Trophoblast cell (in vitro differentiated cells and primary cell): ENCODE measurements around the gene SF3A2.

Experiments used
- DNase-seq, 2 donors: peaks; one replicate each; pipeline ENCODE4 v3.0.0-alpha.2; 2016
- H2AFZ ChIP-seq: 2 replicates; pipeline ENCODE4 v1.6.1; 2013; ENCODE audit warnings: low read length, moderate library complexity, mild to moderate bottlenecking; ENCODE audit not compliant: insufficient read depth, poor library complexity
- H2AK5ac ChIP-seq: 2 replicates; pipeline ENCODE4 v1.6.1; 2013; ENCODE audit warnings: mild to moderate bottlenecking, low read length
- H2BK120ac ChIP-seq: 2 replicates; pipeline ENCODE4 v1.6.1; 2013; ENCODE audit warnings: low read length, mild to moderate bottlenecking, moderate library complexity; ENCODE audit not compliant: insufficient read depth, poor library complexity
- H2BK12ac ChIP-seq: 2 replicates; pipeline ENCODE4 v1.6.1; 2013; ENCODE audit warnings: mild to moderate bottlenecking, low read length, moderate library complexity
- H2BK5ac ChIP-seq: 2 replicates; pipeline ENCODE4 v1.6.1; 2013; ENCODE audit warnings: low read length, low read depth, moderate library complexity, mild to moderate bottlenecking; ENCODE audit not compliant: poor library complexity
- H3K14ac ChIP-seq: 2 replicates; pipeline ENCODE4 v1.6.1; 2013; ENCODE audit warnings: mild to moderate bottlenecking, low read length
- H3K18ac ChIP-seq: 2 replicates; pipeline ENCODE4 v1.6.1; 2013; ENCODE audit warnings: mild to moderate bottlenecking, low read length
- H3K23ac ChIP-seq: 2 replicates; pipeline ENCODE4 v1.6.1; 2013; ENCODE audit warnings: low read length
- H3K27ac ChIP-seq: 2 replicates; pipeline ENCODE4 v1.5.1; 2013; ENCODE audit warnings: low read depth, mild to moderate bottlenecking, inconsistent platforms, low read length, moderate library complexity
- H3K27me3 ChIP-seq: 2 replicates; pipeline ENCODE4 v1.6.1; 2013; ENCODE audit warnings: inconsistent platforms, mild to moderate bottlenecking, low read length, moderate library complexity; ENCODE audit not compliant: insufficient read depth
- H3K36me3 ChIP-seq, 2 experiments: 1 replicate in 1 of 2; 2 replicates in 1 of 2; pipeline ENCODE4 v1.6.1; 2013; ENCODE audit warnings: low read length in 2 of 2, mild to moderate bottlenecking in 2 of 2, moderate library complexity in 1 of 2; ENCODE audit not compliant: insufficient read depth in 2 of 2, control insufficient read depth in 1 of 2
- H3K4ac ChIP-seq: 2 replicates; pipeline ENCODE4 v1.6.1; 2013; ENCODE audit warnings: low read depth, mild to moderate bottlenecking, low read length, moderate library complexity
- H3K4me1 ChIP-seq, 2 experiments: 1 replicate in 1 of 2; 2 replicates in 1 of 2; pipeline ENCODE4 v1.6.1; 2013; ENCODE audit warnings: low read length in 2 of 2, mild to moderate bottlenecking in 2 of 2, moderate library complexity in 1 of 2; ENCODE audit not compliant: insufficient read depth in 2 of 2, control insufficient read depth in 1 of 2
- H3K4me2 ChIP-seq: 2 replicates; pipeline ENCODE4 v1.6.1; 2013; ENCODE audit warnings: inconsistent platforms, mild to moderate bottlenecking, low read length, moderate library complexity
- H3K4me3 ChIP-seq: 2 replicates; pipeline ENCODE4 v1.5.1; 2013; ENCODE audit warnings: mild to moderate bottlenecking, low read depth, low read length, inconsistent platforms
- H3K79me1 ChIP-seq: one replicate; pipeline ENCODE4 v1.6.1; 2013; ENCODE audit warnings: low read length
- H3K79me2 ChIP-seq: 2 replicates; pipeline ENCODE4 v1.6.1; 2013; ENCODE audit warnings: low read length, mild to moderate bottlenecking; ENCODE audit not compliant: control insufficient read depth, insufficient read depth, poor library complexity
- H3K9ac ChIP-seq: 2 replicates; pipeline ENCODE4 v1.6.1; 2013; ENCODE audit warnings: mild to moderate bottlenecking, low read length
- H3K9me3 ChIP-seq: 2 replicates; pipeline ENCODE4 v1.6.1; 2013; ENCODE audit warnings: low read depth, mild to moderate bottlenecking, control low read depth, inconsistent platforms, low read length; ENCODE audit not compliant: insufficient read depth
- H4K12ac ChIP-seq: 2 replicates; pipeline ENCODE4 v1.6.1; 2013; ENCODE audit warnings: low read depth, mild to moderate bottlenecking, low read length, moderate library complexity
- H4K8ac ChIP-seq: 2 replicates; pipeline ENCODE4 v1.6.1; 2013; ENCODE audit warnings: low read depth, mild to moderate bottlenecking, low read length, moderate library complexity
- H4K91ac ChIP-seq: one replicate; pipeline ENCODE4 v1.6.1; 2013; ENCODE audit warnings: low read depth, mild to moderate bottlenecking, low read length, moderate library complexity
- WGBS: extraction: QIAGEN DNeasy Blood & Tissue Kit; methylation state at CpG from one replicate; pipeline ENCODE4 v1.1.7; 2013; ENCODE audit warnings: missing lambda C conversion rate; ENCODE audit not compliant: insufficient read length, insufficient coverage; ENCODE audit errors: extremely low coverage; 5-methylcytosine and 5-hydroxymethylcytosine counted together

Gene SF3A2

DNA sequence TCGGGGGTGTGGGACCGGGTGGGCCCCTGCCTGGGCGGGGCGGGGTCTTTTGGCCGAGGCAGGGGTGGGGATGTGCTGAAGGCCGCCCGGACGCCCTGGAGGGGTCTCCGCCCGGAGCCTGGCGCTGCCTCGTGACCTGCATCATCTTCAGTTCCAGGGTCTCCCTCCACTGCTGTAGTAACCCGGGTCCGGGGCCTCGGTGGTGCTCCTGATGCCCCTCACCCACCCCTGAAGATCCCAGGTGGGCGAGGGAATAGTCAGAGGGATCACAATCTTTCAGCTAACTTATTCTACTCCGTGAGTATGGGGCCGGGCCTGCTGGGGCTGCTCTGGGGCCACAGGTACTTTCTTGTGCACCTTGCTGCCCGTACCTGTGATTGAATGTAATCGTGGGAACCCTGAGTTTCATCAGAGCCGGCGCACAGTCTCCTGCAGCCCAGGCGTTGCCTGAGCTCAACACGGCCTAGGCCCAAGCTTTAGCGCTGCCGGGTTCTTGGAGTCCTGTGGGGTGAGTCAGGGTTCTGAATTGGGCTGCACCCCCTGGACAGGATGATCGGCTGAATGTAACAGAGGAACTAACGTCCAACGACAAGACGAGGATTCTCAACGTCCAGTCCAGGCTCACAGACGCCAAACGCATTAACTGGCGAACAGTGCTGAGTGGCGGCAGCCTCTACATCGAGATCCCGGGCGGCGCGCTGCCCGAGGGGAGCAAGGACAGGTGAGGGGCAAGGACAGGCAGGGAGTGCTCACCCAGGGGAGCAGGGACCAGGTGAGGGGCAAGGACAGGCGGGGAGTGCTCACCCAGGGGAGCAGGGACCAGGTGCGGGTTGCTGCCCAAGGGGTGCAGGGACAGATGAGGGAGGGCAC, 34.8 kb downstream of the SF3A2 start:
- peaks cover 32 to 37% of the 10 kb centered on the region in 2 experiments for H3K36me3 ChIP-seq
- H3K27ac ChIP-seq: peak overlapping the region; percentile 50
- peak overlapping the region; percentile 88 for H3K9ac ChIP-seq
- peaks cover 12 to 14% of the 10 kb centered on the region in 2 experiments for H3K4me1 ChIP-seq
- H3K27me3 ChIP-seq: no peaks in the 10 kb centered on the region
- peak overlapping the region; percentile 52 for H2BK5ac ChIP-seq
- no CpG with 5 or more reads among the region's 43 CpGs for WGBS
- H3K4me2 ChIP-seq: peak overlapping the region; percentile 73
- H2BK12ac ChIP-seq: no peak overlapping the region
- H3K4ac ChIP-seq: peak overlapping the region; percentile 92
- H2AK5ac ChIP-seq: peak overlapping the region; percentile 27
- H3K79me2 ChIP-seq: peaks cover 27% of the 10 kb centered on the region
- H4K91ac ChIP-seq: peak overlapping the region; percentile 49
- peak overlapping the region; percentile 44 for H2BK120ac ChIP-seq
- no peak overlapping the region for H2AFZ ChIP-seq
- peak overlapping the region; percentile 80 for H3K14ac ChIP-seq
- DNase-seq: peak in 1 of 2 donors; percentile 60
- peak overlapping the region; percentile 37 for H4K8ac ChIP-seq
- peaks cover 20% of the 10 kb centered on the region for H3K79me1 ChIP-seq
- peak overlapping the region; percentile 99 for H3K4me3 ChIP-seq
- H3K18ac ChIP-seq: peak overlapping the region; percentile 45
- no peaks in the 10 kb centered on the region for H3K9me3 ChIP-seq
- H4K12ac ChIP-seq: no peak overlapping the region
- H3K23ac ChIP-seq: no peak overlapping the region

DNA sequence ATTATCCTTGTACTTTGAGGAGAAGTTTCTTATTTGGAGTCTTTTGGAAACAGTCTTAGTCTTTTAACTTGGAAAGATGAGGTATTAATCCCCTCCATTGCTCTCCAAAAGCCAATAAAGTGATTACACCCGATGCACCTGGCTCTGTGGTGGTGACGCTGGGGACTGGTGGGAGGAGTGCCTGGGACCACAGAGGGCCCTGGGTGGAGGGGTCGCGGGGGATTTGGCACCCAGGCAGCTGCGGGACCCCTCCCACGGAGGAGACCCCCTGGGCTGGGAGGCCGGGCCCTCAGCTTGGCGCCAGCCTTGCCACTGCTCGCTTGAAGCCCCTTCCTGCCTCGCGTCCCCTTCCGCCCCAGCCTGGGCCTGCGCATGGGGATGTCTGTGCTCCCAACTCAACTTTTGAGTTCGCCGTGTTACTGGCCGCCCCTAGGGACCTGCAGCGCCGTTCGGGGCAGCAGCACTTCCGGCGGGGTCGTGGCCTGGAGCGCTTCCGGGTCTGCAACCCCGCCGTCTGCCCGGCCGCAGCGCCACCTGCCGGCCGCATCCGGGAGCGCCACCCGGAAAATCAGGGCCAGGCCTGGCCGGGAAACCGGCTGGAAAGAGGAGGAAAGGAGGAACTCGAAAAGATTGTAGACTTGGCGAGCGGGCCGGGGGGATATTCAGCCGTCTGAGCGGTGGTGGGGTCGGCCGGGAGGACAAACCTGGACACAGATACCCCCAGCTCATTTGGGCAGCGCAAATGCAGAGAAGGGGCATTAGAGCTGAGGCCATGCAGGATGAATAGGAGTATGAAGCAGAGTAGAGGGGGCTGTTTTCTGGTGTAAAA, 36.9 kb downstream of the SF3A2 start:
- Histone ChIP-seq H3K36me3 (peaks cover 32 to 39% of the 10 kb centered on the region in 2 experiments), H2BK5ac (no peak overlapping the region), H3K4me3 (no peak overlapping the region), H2AFZ (no peak overlapping the region), H4K12ac (peak overlapping the region; percentile 29), H3K79me2 (peaks cover 27% of the 10 kb centered on the region), H2BK120ac (no peak overlapping the region), H3K27me3 (no peaks in the 10 kb centered on the region), H3K4ac (peak overlapping the region; percentile 49), H3K4me2 (peak overlapping the region; percentile 56), H2AK5ac (no peak overlapping the region), H3K27ac (peak overlapping the region; percentile 29), H3K14ac (no peak overlapping the region), H4K91ac (peak overlapping the region; percentile 10), H3K4me1 (peaks cover 12 to 14% of the 10 kb centered on the region in 2 experiments), H3K79me1 (peaks cover 20% of the 10 kb centered on the region), H3K23ac (no peak overlapping the region), H3K9ac (no peak overlapping the region), H3K9me3 (no peaks in the 10 kb centered on the region), H3K18ac (peak overlapping the region; percentile 54), H2BK12ac (no peak overlapping the region), H4K8ac (peak overlapping the region; percentile 55)
- no CpG with 5 or more reads among the region's 45 CpGs for WGBS
- peak; percentile 77 to 83 for DNase-seq

DNA sequence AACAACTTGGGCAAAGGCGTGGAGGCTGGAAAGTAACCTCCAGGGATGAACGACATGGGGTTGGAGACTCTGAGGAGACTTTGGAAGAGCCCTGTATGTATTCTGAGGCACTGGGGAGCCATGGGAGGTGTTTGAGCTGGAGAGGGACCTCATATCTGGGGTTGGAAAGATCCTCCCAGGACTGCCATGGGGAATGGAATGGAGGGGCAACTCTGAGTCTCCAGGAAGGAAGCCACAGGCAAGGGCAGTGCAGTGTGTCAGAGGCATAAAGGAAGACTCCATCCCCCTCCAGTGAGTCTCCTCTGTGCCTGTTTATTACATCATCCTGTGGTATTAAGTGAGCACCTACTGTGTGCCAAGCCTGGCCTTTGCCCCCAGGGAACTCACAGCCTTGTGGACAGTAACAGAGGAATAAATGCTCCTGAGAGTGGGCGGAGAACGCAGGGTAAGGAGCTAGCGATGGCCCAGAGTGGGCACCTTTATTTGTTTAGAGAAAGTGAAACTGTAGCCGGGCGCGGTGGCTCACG, 37.6 kb downstream of the SF3A2 start:
- peak overlapping the region; percentile 54 for H3K18ac ChIP-seq
- H2AFZ ChIP-seq: no peak overlapping the region
- H3K4me1 ChIP-seq: peaks cover 12 to 14% of the 10 kb centered on the region in 2 experiments
- no CpG with 5 or more reads among the region's 9 CpGs for WGBS
- no peak overlapping the region for H4K91ac ChIP-seq
- no peaks in the 10 kb centered on the region for H3K9me3 ChIP-seq
- peak overlapping the region; percentile 55 for H4K8ac ChIP-seq
- H2AK5ac ChIP-seq: no peak overlapping the region
- H3K27me3 ChIP-seq: no peaks in the 10 kb centered on the region
- peak overlapping the region; percentile 36 for H3K9ac ChIP-seq
- H3K27ac ChIP-seq: peak overlapping the region; percentile 29
- H4K12ac ChIP-seq: no peak overlapping the region
- peak overlapping the region; percentile 47 for H3K4ac ChIP-seq
- no peak overlapping the region for H3K4me3 ChIP-seq
- no peak overlapping the region for H2BK5ac ChIP-seq
- H3K23ac ChIP-seq: no peak overlapping the region
- peaks cover 32 to 39% of the 10 kb centered on the region in 2 experiments for H3K36me3 ChIP-seq
- no peak for DNase-seq
- H3K14ac ChIP-seq: no peak overlapping the region
- H2BK120ac ChIP-seq: no peak overlapping the region
- peaks cover 18% of the 10 kb centered on the region for H3K79me1 ChIP-seq
- peaks cover 27% of the 10 kb centered on the region for H3K79me2 ChIP-seq
- H3K4me2 ChIP-seq: peak overlapping the region; percentile 33
- H2BK12ac ChIP-seq: no peak overlapping the region

DNA sequence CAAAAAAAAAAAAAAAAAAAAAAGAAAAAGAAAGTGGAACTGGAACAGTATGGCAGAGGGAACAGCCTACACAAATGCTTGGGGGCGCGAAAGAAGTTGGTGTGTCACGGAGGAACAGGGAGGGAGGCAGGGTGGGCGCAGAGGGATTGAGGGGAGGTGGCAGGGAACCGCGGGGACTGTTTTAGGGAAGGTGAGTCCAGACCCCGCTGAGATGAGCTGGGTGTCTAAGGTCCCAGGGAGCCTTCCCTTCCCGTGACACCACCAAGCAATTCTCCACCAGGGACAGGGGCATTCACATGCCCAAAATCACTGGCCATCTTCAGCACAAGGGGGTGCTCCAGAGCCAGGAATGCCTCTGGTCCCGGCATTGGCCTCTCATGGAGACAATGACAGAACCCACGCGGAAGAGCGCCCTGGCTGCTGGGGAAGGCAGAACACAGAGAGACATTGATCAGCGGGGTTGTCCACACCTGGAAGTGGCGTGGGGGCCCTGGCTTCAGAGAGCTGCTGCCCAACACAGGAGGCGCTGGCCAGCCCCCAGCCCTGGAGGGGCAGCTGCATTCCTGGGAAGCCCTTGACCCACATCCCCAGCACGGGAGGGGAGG, 38.4 kb downstream of the SF3A2 start:
- no peaks in the 10 kb centered on the region for H3K27me3 ChIP-seq
- H3K23ac ChIP-seq: no peak overlapping the region
- H3K9ac ChIP-seq: no peak overlapping the region
- no peak overlapping the region for H4K12ac ChIP-seq
- H3K4me2 ChIP-seq: no peak overlapping the region
- no peak overlapping the region for H3K14ac ChIP-seq
- H4K91ac ChIP-seq: no peak overlapping the region
- peaks cover 21% of the 10 kb centered on the region for H3K79me2 ChIP-seq
- H4K8ac ChIP-seq: no peak overlapping the region
- H3K79me1 ChIP-seq: peaks cover 12% of the 10 kb centered on the region
- H2BK120ac ChIP-seq: no peak overlapping the region
- no CpG with 5 or more reads among the region's 16 CpGs for WGBS
- H3K18ac ChIP-seq: no peak overlapping the region
- H2AK5ac ChIP-seq: no peak overlapping the region
- no peak overlapping the region for H3K4ac ChIP-seq
- H3K9me3 ChIP-seq: no peaks in the 10 kb centered on the region
- peaks cover 12 to 14% of the 10 kb centered on the region in 2 experiments for H3K4me1 ChIP-seq
- H3K4me3 ChIP-seq: no peak overlapping the region
- no peak overlapping the region for H2BK5ac ChIP-seq
- peak overlapping the region; percentile 2 for H3K27ac ChIP-seq
- no peak overlapping the region for H2AFZ ChIP-seq
- H3K36me3 ChIP-seq: peaks cover 32 to 39% of the 10 kb centered on the region in 2 experiments
- peak in 1 of 2 donors; percentile 69 for DNase-seq
- H2BK12ac ChIP-seq: no peak overlapping the region
